SU-DHL-6 (cell line): Measurements from ENCODE around the gene VWCE.

Experiments
- CTCF ChIP-seq: fragments of 200-600 bp; sonication (generic); IDR thresholded peaks from one replicate; pipeline ENCODE4 v1.5.1; 2017; ENCODE audit warnings: antibody characterized with exemption, mild to moderate bottlenecking, low read length, moderate library complexity; ENCODE audit not compliant: insufficient read depth, poor library complexity, severe bottlenecking
- EZH2phosphoT487 ChIP-seq: fragments of 200-600 bp; sonication (generic), shearing (Covaris generic); conservative IDR thresholded peaks from 2 replicates; pipeline ENCODE4 v1.6.1; 2018; ENCODE audit warnings: mild to moderate bottlenecking, antibody characterized with exemption, low read length, moderate library complexity, mixed read lengths

DNA sequence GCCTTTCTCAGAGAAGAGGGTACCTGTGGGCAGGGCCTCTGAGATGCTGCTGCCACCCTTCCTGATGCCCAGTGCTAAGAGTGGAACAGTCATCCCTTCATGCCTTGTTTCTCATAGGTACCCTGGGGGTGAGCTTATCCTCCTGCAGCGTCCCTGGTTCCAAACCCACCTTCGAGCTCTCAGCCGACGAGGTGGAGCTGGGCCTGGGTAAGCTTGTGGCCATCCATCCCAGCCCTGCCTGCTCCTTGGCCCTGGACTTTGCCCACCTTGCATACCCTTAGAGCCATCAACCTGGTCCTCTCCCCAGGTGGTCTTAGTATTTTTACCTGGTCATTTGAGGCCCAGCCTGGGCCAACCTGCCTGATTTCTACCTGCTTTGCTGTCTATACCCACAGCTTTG lies 46.6 kb upstream of the VWCE start:
- TF ChIP-seq CTCF: no peak
- TF ChIP-seq EZH2phosphoT487: no peak
